ENCODE measurements around the gene PARD6A.

The PARD6A gene

DNA sequence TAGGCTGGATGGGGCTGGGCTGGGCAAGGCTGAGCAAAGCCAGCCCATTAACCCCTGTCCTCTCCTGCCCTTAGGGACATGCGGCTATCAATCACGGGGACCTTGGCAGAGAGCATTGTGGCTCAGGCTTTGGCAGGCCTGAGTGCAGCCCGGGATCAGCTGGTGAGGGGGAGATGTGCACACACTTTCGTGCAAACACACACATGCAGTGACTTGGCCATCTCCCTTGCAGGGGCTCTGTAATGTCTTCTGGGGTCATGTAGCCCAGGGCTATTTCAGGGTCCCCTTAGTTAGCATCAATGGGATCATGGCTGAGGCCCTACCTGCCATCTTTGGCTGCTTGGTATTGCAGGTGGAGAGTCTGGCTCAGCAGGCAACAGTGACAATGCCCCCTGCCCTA lies 8.9 kb upstream of the PARD6A start:
- H3K9ac ChIP-seq (ENCODE audit: insufficient read length) = no peak overlapping the region
- TF ChIP-seq POLR2AphosphoS5 (IDR thresholded peaks at IDR 0.05; ENCODE audit: borderline replicate concordance, low read depth, low read length) (no peak), FOXP2 (optimal IDR thresholded peaks at IDR 0.05; ENCODE audit: control extremely low read depth, extremely low read length, insufficient read depth) (no peak), EZH2 (IDR thresholded peaks at IDR 0.05) (no peak)
- no peak for DNase-seq (ENCODE audit: low read depth, low spot score)
- no peaks in the 10 kb centered on the region for H3K36me3 ChIP-seq (ENCODE audit: insufficient read depth, low read length)
- H3K27ac ChIP-seq = no peak overlapping the region
- no peak overlapping the region for H3K4me3 ChIP-seq
- no peaks in the 10 kb centered on the region for H3K9me3 ChIP-seq (ENCODE audit: low read depth, low read length)

DNA sequence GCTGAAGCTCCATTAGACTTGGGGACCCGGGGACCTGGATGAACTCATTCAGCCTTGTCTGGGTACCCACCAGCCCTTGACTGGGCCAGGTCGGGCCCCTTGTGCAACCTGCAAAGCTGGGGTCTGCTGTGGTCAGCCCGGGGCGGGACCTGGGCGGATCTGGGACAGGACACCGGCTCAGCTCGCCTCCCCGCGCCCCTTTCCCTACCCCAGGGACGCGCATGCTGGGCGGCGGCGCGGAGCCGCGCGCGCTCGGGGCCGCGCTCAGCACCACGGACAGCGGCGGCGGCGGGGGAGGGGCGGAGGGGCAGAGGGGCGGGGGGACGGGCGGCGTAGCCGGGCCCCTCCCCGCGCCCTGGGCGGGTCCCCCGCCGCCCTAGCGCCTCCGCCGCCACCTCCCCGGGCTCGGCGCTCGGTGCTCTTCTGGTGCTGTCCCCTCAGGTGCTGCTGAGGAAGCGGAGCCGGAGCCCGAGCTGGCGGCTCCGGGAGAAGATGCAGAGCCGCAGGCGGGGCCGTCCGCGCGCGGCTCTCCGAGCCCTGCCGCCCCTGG lies 8.1 kb upstream of the PARD6A start:
- TF ChIP-seq FOXP2 (optimal IDR thresholded peaks at IDR 0.05; ENCODE audit: control extremely low read depth, extremely low read length, insufficient read depth) (no peak), EZH2 (IDR thresholded peaks at IDR 0.05) (no peak), POLR2AphosphoS5 (IDR thresholded peaks at IDR 0.05; ENCODE audit: borderline replicate concordance, low read depth, low read length) (no peak)
- Histone ChIP-seq H3K36me3 (ENCODE audit: insufficient read depth, low read length) (no peaks in the 10 kb centered on the region), H3K9ac (ENCODE audit: insufficient read length) (no peak overlapping the region), H3K4me3 (peak overlapping the region; percentile 67), H3K9me3 (ENCODE audit: low read depth, low read length) (no peaks in the 10 kb centered on the region), H3K27ac (no peak overlapping the region)
- no peak for DNase-seq (ENCODE audit: low read depth, low spot score)

- Histone ChIP-seq H3K9me3 (ENCODE audit: low read depth, low read length) (no peaks in the 10 kb centered on the region), H3K4me3 (peak overlapping the region; percentile 67), H3K9ac (ENCODE audit: insufficient read length) (no peak overlapping the region), H3K27ac (no peak overlapping the region), H3K36me3 (ENCODE audit: insufficient read depth, low read length) (no peaks in the 10 kb centered on the region)
- TF ChIP-seq POLR2AphosphoS5 (IDR thresholded peaks at IDR 0.05; ENCODE audit: borderline replicate concordance, low read depth, low read length) (no peak), FOXP2 (optimal IDR thresholded peaks at IDR 0.05; ENCODE audit: control extremely low read depth, extremely low read length, insufficient read depth) (no peak), EZH2 (IDR thresholded peaks at IDR 0.05) (no peak)
- DNase-seq (ENCODE audit: low read depth, low spot score) = no peak
Observed at GRCh38 chr16:67653128-67653788, 7.5 kb upstream of the PARD6A start.

GRCh38 chr16:67653789-67654402 lies 6.9 kb upstream of the PARD6A start:
- Histone ChIP-seq H3K36me3 (ENCODE audit: insufficient read depth, low read length) (no peaks in the 10 kb centered on the region), H3K9ac (ENCODE audit: insufficient read length) (no peak overlapping the region), H3K4me3 (no peak overlapping the region), H3K27ac (no peak overlapping the region), H3K9me3 (ENCODE audit: low read depth, low read length) (no peaks in the 10 kb centered on the region)
- TF ChIP-seq EZH2 (IDR thresholded peaks at IDR 0.05) (no peak), FOXP2 (optimal IDR thresholded peaks at IDR 0.05; ENCODE audit: control extremely low read depth, extremely low read length, insufficient read depth) (no peak), POLR2AphosphoS5 (IDR thresholded peaks at IDR 0.05; ENCODE audit: borderline replicate concordance, low read depth, low read length) (no peak)
- DNase-seq (ENCODE audit: low read depth, low spot score) = no peak

- no peaks in the 10 kb centered on the region for H3K9me3 ChIP-seq (ENCODE audit: low read depth, low read length)
- no peak overlapping the region for H3K4me3 ChIP-seq
- H3K27ac ChIP-seq = no peak overlapping the region
- no peak for DNase-seq (ENCODE audit: low read depth, low spot score)
- H3K9ac ChIP-seq (ENCODE audit: insufficient read length) = no peak overlapping the region
- no peaks in the 10 kb centered on the region for H3K36me3 ChIP-seq (ENCODE audit: insufficient read depth, low read length)
- TF ChIP-seq EZH2 (IDR thresholded peaks at IDR 0.05) = no peak
- TF ChIP-seq POLR2AphosphoS5 (IDR thresholded peaks at IDR 0.05; ENCODE audit: borderline replicate concordance, low read depth, low read length) = no peak
- no peak for TF ChIP-seq FOXP2 (optimal IDR thresholded peaks at IDR 0.05; ENCODE audit: control extremely low read depth, extremely low read length, insufficient read depth)
Observed at GRCh38 chr16:67654403-67654911, 6.3 kb upstream of the PARD6A start.

- no peak overlapping the region for H3K9ac ChIP-seq (ENCODE audit: insufficient read length)
- no peaks in the 10 kb centered on the region for H3K36me3 ChIP-seq (ENCODE audit: insufficient read depth, low read length)
- no peak overlapping the region for H3K27ac ChIP-seq
- no peaks in the 10 kb centered on the region for H3K9me3 ChIP-seq (ENCODE audit: low read depth, low read length)
- no peak for DNase-seq (ENCODE audit: low read depth, low spot score)
- TF ChIP-seq POLR2AphosphoS5 (IDR thresholded peaks at IDR 0.05; ENCODE audit: borderline replicate concordance, low read depth, low read length) = no peak
- TF ChIP-seq FOXP2 (optimal IDR thresholded peaks at IDR 0.05; ENCODE audit: control extremely low read depth, extremely low read length, insufficient read depth) = no peak
- TF ChIP-seq EZH2 (IDR thresholded peaks at IDR 0.05) = no peak
- H3K4me3 ChIP-seq = no peak overlapping the region
Observed at GRCh38 chr16:67655363-67655762, 5.4 kb upstream of the PARD6A start.

- no peak overlapping the region for H3K27ac ChIP-seq
- H3K9ac ChIP-seq (ENCODE audit: insufficient read length) = no peak overlapping the region
- TF ChIP-seq FOXP2 (optimal IDR thresholded peaks at IDR 0.05; ENCODE audit: control extremely low read depth, extremely low read length, insufficient read depth) (no peak), POLR2AphosphoS5 (IDR thresholded peaks at IDR 0.05; ENCODE audit: borderline replicate concordance, low read depth, low read length) (no peak)
- no peaks in the 10 kb centered on the region for H3K36me3 ChIP-seq (ENCODE audit: insufficient read depth, low read length)
- no peaks in the 10 kb centered on the region for H3K9me3 ChIP-seq (ENCODE audit: low read depth, low read length)
- DNase-seq (ENCODE audit: low read depth, low spot score) = no peak
- no peak overlapping the region for H3K4me3 ChIP-seq
Observed at GRCh38 chr16:67656344-67657016, 4.3 kb upstream of the PARD6A start.

DNA sequence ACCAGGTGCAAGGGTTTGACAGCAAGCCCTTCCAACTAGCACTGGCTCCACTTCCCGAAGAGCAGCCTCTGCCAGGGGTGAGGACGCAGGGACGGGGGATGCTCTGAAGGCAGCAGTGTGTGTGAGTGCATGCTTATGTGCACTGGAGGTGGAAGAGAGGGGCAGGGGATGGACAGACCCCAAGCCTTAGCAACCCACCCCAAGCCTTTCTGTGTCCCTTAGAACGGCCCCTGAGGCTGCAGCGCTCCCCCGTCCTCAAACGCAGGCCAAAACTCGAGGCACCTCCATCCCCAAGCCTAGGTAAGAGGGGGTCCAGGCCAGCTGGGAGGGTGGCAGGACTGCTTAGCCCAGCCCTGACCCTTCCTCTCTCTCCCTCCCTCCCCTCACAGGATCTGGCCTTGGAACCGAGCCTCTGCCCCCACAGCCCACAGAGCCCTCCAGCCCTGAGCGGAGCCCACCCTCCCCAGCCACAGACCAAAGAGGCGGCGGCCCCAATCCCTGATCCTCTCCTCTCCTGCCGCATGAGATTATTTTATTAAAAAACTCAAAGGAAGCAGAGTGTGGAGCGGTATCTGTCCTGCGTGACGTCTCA lies 3.6 kb upstream of the PARD6A start:
- no peaks in the 10 kb centered on the region for H3K36me3 ChIP-seq (ENCODE audit: insufficient read depth, low read length)
- H3K9me3 ChIP-seq (ENCODE audit: low read depth, low read length) = no peaks in the 10 kb centered on the region
- no peak overlapping the region for H3K9ac ChIP-seq (ENCODE audit: insufficient read length)
- no peak overlapping the region for H3K27ac ChIP-seq
- H3K4me3 ChIP-seq = no peak overlapping the region
- no peak for DNase-seq (ENCODE audit: low read depth, low spot score)
- TF ChIP-seq POLR2AphosphoS5 (IDR thresholded peaks at IDR 0.05; ENCODE audit: borderline replicate concordance, low read depth, low read length) = no peak
- TF ChIP-seq FOXP2 (optimal IDR thresholded peaks at IDR 0.05; ENCODE audit: control extremely low read depth, extremely low read length, insufficient read depth) = no peak
- TF ChIP-seq EZH2 (IDR thresholded peaks at IDR 0.05) = no peak

All from SK-N-MC (cell line).